IPS-18a (cell line): ENCODE measurements around the gene TPST1.

ENCODE experiments used
- H3K27ac ChIP-seq: one replicate; pipeline ENCODE4 v1.5.1; 2013; ENCODE audit warnings: low read length
- H3K27me3 ChIP-seq: one replicate; pipeline ENCODE4 v1.6.1; 2013; ENCODE audit warnings: mild to moderate bottlenecking, low read length; ENCODE audit not compliant: control insufficient read depth, insufficient read depth
- H3K36me3 ChIP-seq: one replicate; pipeline ENCODE4 v1.6.1; 2013; ENCODE audit warnings: low read depth, low read length; ENCODE audit not compliant: control insufficient read depth
- H3K4me1 ChIP-seq: one replicate; pipeline ENCODE4 v1.6.1; 2013; ENCODE audit warnings: low read depth, low read length; ENCODE audit not compliant: control insufficient read depth
- H3K4me3 ChIP-seq: one replicate; pipeline ENCODE4 v1.5.1; 2013; ENCODE audit warnings: low read length
- H3K9ac ChIP-seq: one replicate; pipeline ENCODE4 v1.6.1; 2013; ENCODE audit warnings: mild to moderate bottlenecking, low read length, moderate library complexity
- H3K9me3 ChIP-seq: one replicate; pipeline ENCODE4 v1.6.1; 2013; ENCODE audit warnings: low read depth, low read length; ENCODE audit not compliant: control insufficient read depth

Gene TPST1

DNA sequence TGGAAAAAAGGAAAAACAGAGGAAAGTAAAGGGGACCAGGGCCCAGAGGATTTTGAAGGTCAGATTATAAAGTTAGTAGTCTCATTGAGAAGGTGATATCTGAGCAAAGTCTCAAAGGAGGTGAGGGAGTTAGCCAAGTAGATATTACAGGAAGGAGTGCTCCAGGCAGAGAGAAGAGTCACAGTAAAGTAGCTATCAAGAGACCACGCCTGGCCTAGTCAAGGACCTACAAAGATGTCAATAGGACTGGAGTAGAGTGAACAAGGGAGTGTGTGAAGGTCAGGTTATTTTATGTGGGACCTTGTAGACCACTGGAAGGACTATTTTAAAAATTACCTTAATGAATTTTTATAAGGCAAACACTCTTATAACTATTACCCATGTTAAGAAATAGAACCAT lies 64.8 kb downstream of the TPST1 start:
- H3K4me1 ChIP-seq, result peaks cover 5% of the 10 kb centered on the region
- H3K27me3 ChIP-seq, result no peaks in the 10 kb centered on the region
- no peak overlapping the region for H3K4me3 ChIP-seq
- H3K36me3 ChIP-seq, result no peaks in the 10 kb centered on the region
- no peak overlapping the region for H3K9ac ChIP-seq
- H3K9me3 ChIP-seq, result peaks cover 13% of the 10 kb centered on the region
- H3K27ac ChIP-seq, result no peak overlapping the region

DNA sequence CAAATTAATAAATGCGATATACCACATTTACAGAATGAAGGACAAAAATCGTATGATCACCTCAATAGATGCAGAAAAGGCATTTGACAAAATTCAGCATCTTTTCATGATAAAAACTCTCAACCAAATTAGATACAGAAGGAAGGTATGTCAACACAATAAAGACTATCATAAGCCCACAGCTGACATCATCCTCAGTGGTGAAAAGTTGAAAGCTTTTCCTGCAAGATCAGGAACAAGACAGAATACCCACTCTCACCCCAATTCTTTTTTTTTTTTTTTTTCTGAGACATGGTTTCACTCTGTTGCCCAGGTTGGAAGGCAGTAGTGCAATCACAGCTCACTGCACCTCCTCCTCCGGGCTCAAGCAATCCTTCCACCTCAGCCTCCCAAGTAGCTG lies 67.2 kb downstream of the TPST1 start:
- no peaks in the 10 kb centered on the region for H3K9me3 ChIP-seq
- H3K4me1 ChIP-seq, result peaks cover 5% of the 10 kb centered on the region
- H3K27me3 ChIP-seq, result no peaks in the 10 kb centered on the region
- no peak overlapping the region for H3K9ac ChIP-seq
- no peaks in the 10 kb centered on the region for H3K36me3 ChIP-seq
- H3K27ac ChIP-seq, result no peak overlapping the region
- no peak overlapping the region for H3K4me3 ChIP-seq

DNA sequence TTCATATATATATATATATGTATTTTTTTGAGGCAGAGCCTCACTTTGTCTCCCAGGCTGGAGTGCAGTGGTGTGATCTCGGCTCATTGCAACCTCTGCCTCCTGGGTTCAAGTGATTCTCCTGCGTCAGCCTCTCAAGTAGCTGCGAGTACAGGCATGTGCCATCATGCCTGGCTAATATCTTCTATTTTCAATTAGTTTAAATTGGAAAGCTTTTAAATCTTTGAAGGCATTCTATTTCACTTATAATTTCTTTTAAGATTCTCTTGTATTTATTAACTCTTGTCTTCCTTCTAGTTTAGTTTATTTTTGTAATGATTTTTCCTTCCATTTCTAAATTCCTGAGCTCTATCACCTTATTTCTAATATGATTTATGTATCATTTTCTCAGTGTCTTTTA lies 71.2 kb downstream of the TPST1 start:
- Histone ChIP-seq H3K27me3 (no peaks in the 10 kb centered on the region), H3K9me3 (no peaks in the 10 kb centered on the region), H3K27ac (no peak overlapping the region)

DNA sequence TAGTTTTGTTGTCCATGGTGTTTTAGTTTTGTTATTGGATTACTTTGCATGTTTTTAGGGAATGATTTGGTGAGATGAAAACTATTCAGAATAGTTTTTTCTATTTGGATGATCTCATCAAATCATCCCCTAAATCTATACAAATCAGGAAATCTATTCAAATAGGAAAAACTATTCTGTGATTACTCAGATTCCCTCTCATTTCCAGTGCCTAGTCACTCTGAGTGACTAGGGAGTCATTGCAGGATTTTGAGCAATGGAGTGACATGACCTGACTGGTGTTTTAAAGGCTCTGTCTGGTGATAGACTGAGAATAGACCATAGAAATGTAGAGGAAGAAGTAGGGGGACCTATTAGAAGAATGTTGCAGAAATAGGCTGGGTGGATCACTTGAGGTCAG lies 72.4 kb downstream of the TPST1 start:
- Histone ChIP-seq H3K9ac (no peak overlapping the region), H3K4me3 (no peak overlapping the region), H3K27ac (no peak overlapping the region), H3K27me3 (no peaks in the 10 kb centered on the region), H3K9me3 (no peaks in the 10 kb centered on the region), H3K36me3 (no peaks in the 10 kb centered on the region), H3K4me1 (no peaks in the 10 kb centered on the region)

More for the DNA sequence above, 71.2 kb downstream of the TPST1 start:
- Histone ChIP-seq H3K36me3 (no peaks in the 10 kb centered on the region), H3K4me3 (no peak overlapping the region), H3K9ac (no peak overlapping the region), H3K4me1 (no peaks in the 10 kb centered on the region)

DNA sequence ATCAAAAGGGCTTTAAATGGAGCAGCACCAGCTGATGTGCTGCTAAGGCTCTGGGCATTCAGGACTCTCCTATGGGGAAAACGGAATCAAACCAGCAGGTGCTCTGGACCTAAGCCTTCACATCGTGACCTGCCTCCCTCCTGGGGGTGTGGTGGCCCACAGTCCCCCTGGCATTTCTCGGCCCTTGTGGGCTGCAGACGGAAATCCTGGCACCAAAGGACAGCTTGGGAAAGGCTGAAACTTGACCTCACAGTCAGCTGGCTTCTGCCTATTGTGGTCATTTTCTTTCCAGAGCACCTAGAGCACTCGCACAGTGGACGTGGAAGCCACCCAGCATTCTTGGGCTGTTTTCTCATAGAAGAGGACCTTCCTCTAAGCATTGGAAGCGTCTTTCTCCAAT lies 74.8 kb downstream of the TPST1 start:
- H3K9me3 ChIP-seq, result no peaks in the 10 kb centered on the region
- no peaks in the 10 kb centered on the region for H3K4me1 ChIP-seq
- no peak overlapping the region for H3K4me3 ChIP-seq
- H3K27ac ChIP-seq, result no peak overlapping the region
- H3K9ac ChIP-seq, result no peak overlapping the region
- no peaks in the 10 kb centered on the region for H3K36me3 ChIP-seq
- no peaks in the 10 kb centered on the region for H3K27me3 ChIP-seq

DNA sequence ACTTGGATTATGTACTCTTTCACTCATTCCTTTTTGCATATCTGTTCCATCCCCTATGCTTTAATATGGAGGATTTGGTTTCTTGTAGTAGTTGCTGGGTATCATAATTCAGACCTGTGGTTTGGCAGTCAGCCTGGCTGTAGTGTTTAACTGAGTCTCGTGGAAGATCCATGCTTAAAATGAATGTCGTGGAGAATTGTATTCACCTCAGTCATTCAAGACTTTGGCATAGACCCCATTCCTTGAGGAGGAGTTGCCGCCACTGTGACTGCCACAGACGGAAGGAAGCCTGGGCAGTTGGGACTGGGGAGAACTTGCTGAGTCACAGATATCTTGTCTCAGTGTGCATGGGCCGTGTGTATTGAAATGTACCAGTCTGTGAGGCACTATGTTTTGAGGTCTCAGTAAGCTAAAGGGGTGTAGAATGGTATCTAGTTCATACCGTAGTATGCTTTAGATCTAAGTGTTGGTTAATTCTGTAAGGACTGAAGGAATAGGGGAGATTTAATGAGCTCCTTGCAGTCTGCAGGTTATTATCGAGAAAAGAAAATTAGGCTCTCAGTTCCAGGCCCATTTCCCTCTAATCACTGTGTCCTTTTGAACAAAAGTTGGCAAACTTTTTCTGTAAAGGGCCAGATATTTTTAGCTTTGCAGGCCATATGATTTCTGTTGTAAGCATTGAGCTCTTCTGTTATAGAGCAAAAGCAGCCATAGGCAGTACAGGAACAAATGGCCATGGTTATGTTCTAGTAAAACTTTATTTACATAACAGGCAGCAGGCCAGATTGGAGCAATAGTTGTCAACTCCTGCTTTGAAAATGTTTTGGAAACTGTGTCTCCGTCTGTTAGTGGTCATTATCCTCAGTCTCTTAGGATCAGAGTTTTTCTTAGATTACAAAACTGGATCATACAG lies 76.8 kb downstream of the TPST1 start:
- Histone ChIP-seq H3K9ac (no peak overlapping the region), H3K27me3 (no peaks in the 10 kb centered on the region), H3K4me3 (no peak overlapping the region), H3K9me3 (no peaks in the 10 kb centered on the region), H3K36me3 (no peaks in the 10 kb centered on the region), H3K27ac (no peak overlapping the region), H3K4me1 (no peaks in the 10 kb centered on the region)

DNA sequence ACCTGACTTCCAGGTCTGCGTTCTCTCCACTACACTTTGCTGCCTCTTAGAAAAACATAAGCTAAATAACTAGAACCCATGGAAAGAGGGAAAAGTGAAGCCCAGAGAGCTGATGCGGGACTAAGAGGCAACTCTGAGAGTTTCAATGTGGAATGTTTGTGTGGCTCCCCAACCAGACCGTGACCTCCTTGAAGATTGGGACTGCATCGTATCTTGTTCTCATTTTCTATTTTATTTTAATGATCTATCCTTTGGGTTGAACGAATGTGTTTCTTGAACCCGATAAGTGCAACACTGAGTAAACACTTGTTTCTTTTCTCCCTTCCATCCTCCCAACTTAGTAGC lies 77.4 kb downstream of the TPST1 start:
- Histone ChIP-seq H3K27me3 (no peaks in the 10 kb centered on the region), H3K36me3 (no peaks in the 10 kb centered on the region), H3K9me3 (no peaks in the 10 kb centered on the region), H3K27ac (no peak overlapping the region), H3K4me3 (no peak overlapping the region), H3K4me1 (no peaks in the 10 kb centered on the region), H3K9ac (no peak overlapping the region)

DNA sequence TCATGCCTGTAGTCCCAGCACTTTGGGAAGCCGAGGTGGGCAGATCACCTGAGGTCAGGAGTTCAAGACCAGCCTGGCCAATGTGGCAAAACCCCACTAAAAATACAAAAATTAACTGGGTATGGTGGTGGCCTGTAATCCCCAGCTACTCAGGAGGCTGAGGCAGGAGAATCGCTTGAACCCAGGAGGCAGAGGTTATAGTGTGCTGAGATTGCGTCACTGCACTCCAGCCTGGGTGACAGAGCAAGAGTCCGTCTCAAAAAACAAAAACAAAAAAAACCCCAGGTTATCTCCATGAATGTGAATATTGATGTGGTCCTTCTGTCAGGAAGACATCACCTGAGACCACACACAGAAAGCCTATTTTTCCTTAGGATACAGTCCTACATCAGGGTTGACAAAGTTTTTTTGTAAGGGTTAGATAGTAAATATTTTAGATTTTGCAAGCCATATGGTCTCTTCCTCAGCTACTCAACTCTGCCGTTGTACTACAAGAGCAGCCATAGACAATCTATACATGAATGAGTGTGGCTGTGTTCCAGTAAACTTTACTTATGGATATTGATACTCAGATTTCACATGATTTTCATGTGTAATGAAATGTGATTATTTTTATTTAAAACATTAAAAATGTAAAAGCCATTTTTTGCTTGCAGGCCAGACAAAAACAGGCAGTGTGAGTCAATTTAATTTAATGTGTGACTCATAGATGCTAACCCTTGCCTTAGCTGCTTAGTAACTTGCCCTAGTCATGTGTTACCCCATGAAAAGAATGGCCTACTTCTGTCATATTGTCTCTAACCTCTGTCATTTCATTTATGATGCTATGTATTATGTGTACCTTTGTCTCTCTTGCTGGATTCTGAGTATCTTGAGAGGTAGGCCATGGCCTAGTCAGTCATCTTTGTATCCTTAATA lies 78.1 kb downstream of the TPST1 start:
- Histone ChIP-seq H3K9ac (no peak overlapping the region), H3K4me3 (no peak overlapping the region), H3K9me3 (no peaks in the 10 kb centered on the region), H3K27me3 (no peaks in the 10 kb centered on the region), H3K27ac (no peak overlapping the region), H3K36me3 (no peaks in the 10 kb centered on the region), H3K4me1 (no peaks in the 10 kb centered on the region)

DNA sequence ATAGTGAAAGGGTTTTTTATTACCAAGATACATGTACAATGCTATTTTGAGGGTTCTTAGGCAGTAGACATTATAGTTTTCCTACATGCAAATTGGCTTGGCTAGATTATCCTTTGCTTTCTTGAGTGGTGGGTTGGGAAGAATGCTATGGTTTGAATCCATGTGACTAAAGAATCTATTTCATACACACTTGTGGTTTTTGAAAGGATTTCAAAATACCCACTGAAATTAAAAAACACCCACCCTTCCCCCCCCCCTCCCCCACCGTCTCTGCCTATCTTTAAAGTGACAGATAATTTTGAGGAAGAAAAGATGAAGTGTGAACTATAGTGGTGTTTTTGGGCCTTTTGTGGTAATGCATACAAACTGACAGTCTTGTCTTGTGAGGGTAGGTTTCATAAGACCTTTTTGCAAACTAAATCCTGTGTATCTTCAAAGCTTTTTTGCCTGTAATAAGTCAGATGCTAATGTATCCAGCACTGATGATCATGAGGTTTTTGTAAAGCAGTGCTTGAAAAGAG lies 90.9 kb downstream of the TPST1 start:
- no peaks in the 10 kb centered on the region for H3K4me1 ChIP-seq

DNA sequence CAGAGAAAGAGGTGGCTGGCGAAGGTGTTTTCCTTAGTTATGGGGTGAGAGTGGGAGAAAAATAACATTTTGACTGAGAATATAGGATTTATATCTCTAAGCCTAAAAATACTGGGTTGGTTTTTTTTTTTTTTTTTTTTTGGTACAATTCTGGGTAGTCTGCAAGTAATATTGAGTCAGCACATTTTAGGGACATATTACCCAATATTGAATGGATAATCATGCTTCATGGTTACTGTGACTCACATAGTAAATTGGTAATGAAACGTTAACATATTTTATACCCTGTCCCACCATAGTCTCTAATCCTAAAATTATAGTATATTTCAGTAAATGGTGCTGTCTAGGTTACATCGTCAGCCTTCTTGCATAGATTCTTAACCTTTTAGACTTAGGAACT lies 91.4 kb downstream of the TPST1 start:
- H3K9ac ChIP-seq, result no peak overlapping the region
- H3K4me1 ChIP-seq, result no peaks in the 10 kb centered on the region
- H3K27ac ChIP-seq, result no peak overlapping the region
- H3K36me3 ChIP-seq, result no peaks in the 10 kb centered on the region
- no peaks in the 10 kb centered on the region for H3K27me3 ChIP-seq
- no peak overlapping the region for H3K4me3 ChIP-seq
- peaks cover 6% of the 10 kb centered on the region for H3K9me3 ChIP-seq

More for the DNA sequence above, 90.9 kb downstream of the TPST1 start:
- Histone ChIP-seq H3K36me3 (no peaks in the 10 kb centered on the region), H3K4me3 (no peak overlapping the region), H3K27ac (no peak overlapping the region), H3K27me3 (no peaks in the 10 kb centered on the region), H3K9ac (no peak overlapping the region), H3K9me3 (peaks cover 6% of the 10 kb centered on the region)

DNA sequence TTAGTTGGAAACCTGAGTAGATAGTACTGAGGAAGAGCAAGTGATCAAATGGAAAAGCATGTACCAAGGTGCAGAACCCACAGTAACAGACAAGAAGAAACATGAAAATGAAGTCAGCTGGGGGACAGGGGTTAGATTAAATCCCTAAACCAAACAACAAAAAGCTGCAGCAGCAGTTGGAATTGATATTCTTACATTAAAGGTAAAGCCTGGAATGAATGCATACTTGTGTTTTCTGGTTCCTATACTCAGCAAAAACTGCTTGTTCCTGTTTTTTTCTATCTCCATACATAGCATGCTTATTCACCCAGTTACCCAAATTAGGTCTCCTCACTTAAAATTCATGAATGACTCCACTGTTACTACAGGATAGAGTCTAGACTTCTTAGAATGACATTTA lies 92.4 kb downstream of the TPST1 start:
- H3K4me1 ChIP-seq, result no peaks in the 10 kb centered on the region
- peaks cover 6% of the 10 kb centered on the region for H3K9me3 ChIP-seq
- no peak overlapping the region for H3K4me3 ChIP-seq
- no peaks in the 10 kb centered on the region for H3K36me3 ChIP-seq
- H3K27me3 ChIP-seq, result no peaks in the 10 kb centered on the region
- no peak overlapping the region for H3K9ac ChIP-seq
- H3K27ac ChIP-seq, result no peak overlapping the region
